ENCODE data around the gene SERINC3. TPM values are rescaled to one million over a fixed set of nuclear protein-coding genes. Genes with fewer than 3 reads are reported as not detected.

SERINC3 gene
- total and polyA plus RNA-seq, 2 of the 8 experiments (the other 6 are each of a cell fraction or from before 2014, with no cell fraction given): 47.2 to 66.0 TPM

- POLR2A ChIA-PET (ENCODE audit: partially characterized antibody): no interaction called here
- H3K4ac ChIP-seq (replicated peaks; ENCODE audit: insufficient read length, low read depth, low read length): no peak overlapping the region
- no peaks in the 10 kb centered on the region; the same call in 1 of the 2 replicates for H3K79me1 ChIP-seq (ENCODE audit: low read depth, low read length)
- no peak overlapping the region for H3K14ac ChIP-seq (ENCODE audit: insufficient read length)
- no peak overlapping the region for H3K4me3 ChIP-seq (ENCODE audit: extremely low read depth in 1 of 4, insufficient read depth in 2 of 4, low read depth in 3 of 4, low read length in 4 of 4)
- no peak overlapping the region for H3K9ac ChIP-seq (replicated peaks in 1 of 4; ENCODE audit: extremely low read depth in 1 of 4, low read depth in 3 of 4, low read length in 3 of 4)
- no peak overlapping the region for H2BK15ac ChIP-seq (ENCODE audit: low read length)
- no peak overlapping the region for H3K4me2 ChIP-seq (ENCODE audit: insufficient read depth in 1 of 2, low read depth in 2 of 2, low read length in 2 of 2)
- no peak overlapping the region for H3K18ac ChIP-seq (ENCODE audit: extremely low read depth, low read length)
- H3K23ac ChIP-seq (ENCODE audit: insufficient read length): no peak overlapping the region
- CTCF ChIA-PET (ENCODE audit: partially characterized antibody): no interaction called here
- H3K27ac ChIP-seq (ENCODE audit: low read depth, low read length): no peak overlapping the region
- no peaks in the 10 kb centered on the region for H3K9me3 ChIP-seq (ENCODE audit: insufficient read depth in 2 of 2, low read depth in 1 of 2, low read length in 1 of 2)
- peaks cover 1 to 4% of the 10 kb centered on the region in 2 experiments for H4K20me1 ChIP-seq (replicated peaks in 1 of 2; ENCODE audit: control insufficient read depth in 1 of 2, insufficient read depth in 2 of 2, low read length in 2 of 2)
- H2BK12ac ChIP-seq (ENCODE audit: low read depth, low read length): no peak overlapping the region
- H4K5ac ChIP-seq (ENCODE audit: insufficient read length, low read depth, low read length): no peak overlapping the region
- no peaks in the 10 kb centered on the region for H3K4me1 ChIP-seq (replicated peaks in 1 of 4; ENCODE audit: control insufficient read depth in 3 of 4, insufficient read depth in 4 of 4, low read length in 3 of 4)
- no peak overlapping the region for H2BK5ac ChIP-seq (ENCODE audit: low read depth, low read length)
- H3K23me2 ChIP-seq (ENCODE audit: low read depth, low read length): no peaks in the 10 kb centered on the region
- H2BK120ac ChIP-seq (replicated peaks; ENCODE audit: low read depth, low read length): no peak overlapping the region
- H2AK5ac ChIP-seq (ENCODE audit: low read depth, low read length): no peak overlapping the region
- DNase-seq (ENCODE audit: low read depth in 1 of 2, low spot score in 2 of 2) (no peak), FAIRE-seq (no peak)
- no peak overlapping the region for H4K8ac ChIP-seq (ENCODE audit: extremely low read depth, insufficient read depth, low read length)
- TF ChIP-seq CTCF (IDR thresholded peaks at IDR 0.05; ENCODE audit: control extremely low read depth in 1 of 3, insufficient read depth in 1 of 3, low read depth in 1 of 3, low read length in 3 of 3) (no peak), TCF12 (IDR thresholded peaks at IDR 0.05; ENCODE audit: low read depth, low read length) (no peak), GTF2F1 (IDR thresholded peaks at IDR 0.05; ENCODE audit: borderline replicate concordance, low read depth, low read length) (no peak), CBX5 (IDR thresholded peaks at IDR 0.05; ENCODE audit: low read depth, low read length) (no peak), EGR1 (IDR thresholded peaks at IDR 0.05; ENCODE audit: borderline replicate concordance, low read depth, low read length) (no peak), CTBP2 (IDR thresholded peaks at IDR 0.05; ENCODE audit: borderline replicate concordance, insufficient read depth, insufficient read length, low read length) (no peak), NANOG (IDR thresholded peaks at IDR 0.05; ENCODE audit: insufficient read depth, low read depth, low read length, poor library complexity, severe bottlenecking) (no peak), NRF1 (IDR thresholded peaks at IDR 0.05; ENCODE audit: low read depth, low read length) (no peak), EZH2 (IDR thresholded peaks at IDR 0.05; ENCODE audit: low read depth, low read length, severe bottlenecking) (no peak), SP2 (IDR thresholded peaks at IDR 0.05; ENCODE audit: low read length) (no peak), CHD1 (IDR thresholded peaks at IDR 0.05; ENCODE audit: low read depth, low read length) (no peak), CEBPB (IDR thresholded peaks at IDR 0.05; ENCODE audit: low read depth, low read length) (no peak)
- no peaks in the 10 kb centered on the region for H3K27me3 ChIP-seq (replicated peaks in 1 of 4; ENCODE audit: control insufficient read depth in 3 of 4, extremely low read depth in 1 of 4, insufficient read depth in 3 of 4, low read length in 3 of 4)
- H2AFZ ChIP-seq (ENCODE audit: low read length): no peak overlapping the region
- 83% methylated on average over 3 of the region's 3 CpGs; no CpG with 5 or more reads in 1 of the 2 experiments for WGBS, 2 experiments (ENCODE audit: extremely low coverage in 1 of 2, insufficient coverage in 1 of 2, insufficient read length in 1 of 2, insufficient replicate concordance in 2 of 2, low coverage in 1 of 2, low lambda C conversion rate in 2 of 2, missing lambda C conversion rate in 1 of 2)
- H3K36me3 ChIP-seq (ENCODE audit: control insufficient read depth in 2 of 4, insufficient read depth in 4 of 4, low read length in 3 of 4): peaks cover 8 to 39% (median 22%) of the 10 kb centered on the region in 4 experiments; a peak in 7 of 8 replicates
- H4K91ac ChIP-seq (replicated peaks; ENCODE audit: insufficient read length, low read length): no peak overlapping the region
- H2BK20ac ChIP-seq (ENCODE audit: low read length): no peak overlapping the region
- H3K79me2 ChIP-seq (ENCODE audit: control insufficient read depth in 1 of 2, insufficient read depth in 2 of 2, low read length in 2 of 2): no peaks in the 10 kb centered on the region
- H3K56ac ChIP-seq (replicated peaks; ENCODE audit: insufficient read length, low read depth, low read length): no peak overlapping the region
Observed at GRCh38 chr20:44489931-44490330, 31.9 kb downstream of the SERINC3 start.
